Skeletal muscle cell (primary cell): ENCODE data around the gene SIRT6.
"Not testable (repeated sequence)": the region's sequence is repeated elsewhere in the genome, so short reads cannot be mapped to it uniquely, and the experiment has no call there.

ENCODE experiments used
- DNase-seq: peaks from one replicate; pipeline ENCODE4 v3.0.0-alpha.2; 2010; ENCODE audit warnings: low read depth
- H3K4me3 ChIP-seq: 2 replicates; pipeline ENCODE4 v1.5.1; 2011; ENCODE audit warnings: low read depth, mild to moderate bottlenecking, control low read depth, low read length, moderate library complexity

The SIRT6 gene

GRCh38 chr19:4201798-4202197 is 19.4 kb upstream of the SIRT6 start:
- no peak for DNase-seq
- no peak overlapping the region for H3K4me3 ChIP-seq

- DNase-seq = no peak
Observed at GRCh38 chr19:4200940-4201542, 18.7 kb upstream of the SIRT6 start.

GRCh38 chr19:4199699-4200293 is 17.4 kb upstream of the SIRT6 start:
- no peak for DNase-seq
- no peak overlapping the region for H3K4me3 ChIP-seq

More at GRCh38 chr19:4200940-4201542, 18.7 kb upstream of the SIRT6 start:
- H3K4me3 ChIP-seq = no peak overlapping the region

- no peak for DNase-seq
- H3K4me3 ChIP-seq = no peak overlapping the region
Observed at GRCh38 chr19:4198467-4199126, 16.2 kb upstream of the SIRT6 start.

GRCh38 chr19:4197625-4198466 is 15.5 kb upstream of the SIRT6 start:
- H3K4me3 ChIP-seq = no peak overlapping the region
- no peak for DNase-seq

GRCh38 chr19:4197228-4197624 is 14.9 kb upstream of the SIRT6 start:
- H3K4me3 ChIP-seq = no peak overlapping the region
- DNase-seq = no peak

GRCh38 chr19:4196587-4197148 is 14.3 kb upstream of the SIRT6 start:
- no peak for DNase-seq
- no peak overlapping the region for H3K4me3 ChIP-seq

GRCh38 chr19:4196009-4196408 is 13.6 kb upstream of the SIRT6 start:
- no peak for DNase-seq

GRCh38 chr19:4194353-4194752 is 12.0 kb upstream of the SIRT6 start:
- DNase-seq = no peak
- no peak overlapping the region for H3K4me3 ChIP-seq

More at GRCh38 chr19:4196009-4196408, 13.6 kb upstream of the SIRT6 start:
- no peak overlapping the region for H3K4me3 ChIP-seq

GRCh38 chr19:4192537-4192936 is 10.2 kb upstream of the SIRT6 start:
- DNase-seq, H3K4me3 ChIP-seq: not testable (repeated sequence)

GRCh38 chr19:4189641-4190040 is 7.3 kb upstream of the SIRT6 start:
- no peak for DNase-seq

GRCh38 chr19:4187313-4188122 is 5.2 kb upstream of the SIRT6 start:
- H3K4me3 ChIP-seq = no peak overlapping the region
- no peak for DNase-seq

More at GRCh38 chr19:4189641-4190040, 7.3 kb upstream of the SIRT6 start:
- no peak overlapping the region for H3K4me3 ChIP-seq

GRCh38 chr19:4186087-4186993 is 4.0 kb upstream of the SIRT6 start:
- no peak for DNase-seq
- no peak overlapping the region for H3K4me3 ChIP-seq

GRCh38 chr19:4185413-4186086 is 3.2 kb upstream of the SIRT6 start:
- no peak overlapping the region for H3K4me3 ChIP-seq
- no peak for DNase-seq

GRCh38 chr19:4184718-4185352 is 2.5 kb upstream of the SIRT6 start:
- DNase-seq = no peak

GRCh38 chr19:4183967-4184717 is 1.8 kb upstream of the SIRT6 start:
- no peak overlapping the region for H3K4me3 ChIP-seq
- no peak for DNase-seq

More at GRCh38 chr19:4184718-4185352, 2.5 kb upstream of the SIRT6 start:
- no peak overlapping the region for H3K4me3 ChIP-seq
